Measurements from ENCODE around the gene MPP2.

GRCh38 chr17:43888548-43888947, 18.8 kb downstream of the MPP2 start:
- TF ChIP-seq POLR2A (IDR thresholded peaks at IDR 0.05) (no peak), CTCF (IDR thresholded peaks at IDR 0.05) (no peak)

Data from stomach (tissue), 4 donors.